Lower leg skin (tissue), 3 donors: ENCODE measurements around the gene ABCB1.

ENCODE experiments used
- POLR2A ChIP-seq, 2 donors: fragments of 450-650 bp; IDR thresholded peaks; one replicate each; pipeline ENCODE4 v1.6.1; 2016 to 2017; ENCODE audit warnings: antibody characterized with exemption in 2 of 2, mild to moderate bottlenecking in 1 of 2, moderate library complexity in 1 of 2
- TF ChIP-seq, protein P1 (sequence below), 3 donors: fragments of 450-650 bp; IDR thresholded peaks; one replicate each; pipeline ENCODE4 v1.5.1; 2016; ENCODE audit warnings: antibody characterized with exemption in 3 of 3, mild to moderate bottlenecking in 3 of 3, moderate library complexity in 2 of 3

GRCh38 chr7:87625101-87625500, 24.4 kb upstream of the ABCB1 start:
- TF ChIP-seq, protein P1, sequence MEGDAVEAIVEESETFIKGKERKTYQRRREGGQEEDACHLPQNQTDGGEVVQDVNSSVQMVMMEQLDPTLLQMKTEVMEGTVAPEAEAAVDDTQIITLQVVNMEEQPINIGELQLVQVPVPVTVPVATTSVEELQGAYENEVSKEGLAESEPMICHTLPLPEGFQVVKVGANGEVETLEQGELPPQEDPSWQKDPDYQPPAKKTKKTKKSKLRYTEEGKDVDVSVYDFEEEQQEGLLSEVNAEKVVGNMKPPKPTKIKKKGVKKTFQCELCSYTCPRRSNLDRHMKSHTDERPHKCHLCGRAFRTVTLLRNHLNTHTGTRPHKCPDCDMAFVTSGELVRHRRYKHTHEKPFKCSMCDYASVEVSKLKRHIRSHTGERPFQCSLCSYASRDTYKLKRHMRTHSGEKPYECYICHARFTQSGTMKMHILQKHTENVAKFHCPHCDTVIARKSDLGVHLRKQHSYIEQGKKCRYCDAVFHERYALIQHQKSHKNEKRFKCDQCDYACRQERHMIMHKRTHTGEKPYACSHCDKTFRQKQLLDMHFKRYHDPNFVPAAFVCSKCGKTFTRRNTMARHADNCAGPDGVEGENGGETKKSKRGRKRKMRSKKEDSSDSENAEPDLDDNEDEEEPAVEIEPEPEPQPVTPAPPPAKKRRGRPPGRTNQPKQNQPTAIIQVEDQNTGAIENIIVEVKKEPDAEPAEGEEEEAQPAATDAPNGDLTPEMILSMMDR (IDR thresholded peaks at IDR 0.05), result no peak
- TF ChIP-seq POLR2A (IDR thresholded peaks at IDR 0.05), result no peak
